GM12892 (cell line): ENCODE measurements around the gene ABHD12B.

Experiments
- POLR2A ChIP-seq: IDR thresholded peaks from 2 replicates; pipeline ENCODE4 v1.6.1; 2011; ENCODE audit warnings: low read depth, low read length, control low read depth
- POLR2AphosphoS5 ChIP-seq: IDR thresholded peaks from 2 replicates; pipeline ENCODE4 v1.6.1; 2011; ENCODE audit warnings: low read depth, low read length, control low read depth
- TAF1 ChIP-seq: IDR thresholded peaks from 2 replicates; pipeline ENCODE4 v1.6.1; 2011; ENCODE audit warnings: low read depth, mild to moderate bottlenecking, control low read depth, low read length, borderline replicate concordance

- TF ChIP-seq TAF1 (no peak), POLR2A (no peak), POLR2AphosphoS5 (no peak)
Observed at GRCh38 chr14:50859296-50859624, 12.6 kb upstream of the ABHD12B start.
